Hematopoietic multipotent progenitor cell treated with erythropoietin and hydrocortisone succinate and interleukin-3 and kit ligand, for 15 days (in vitro differentiated cells): Measurements from ENCODE around the gene KCNH1.

Source experiments
- DNase-seq: peaks from one replicate; pipeline ENCODE4 v3.0.0-alpha.2; 2015; ENCODE audit warnings: low spot score

The KCNH1 gene

DNA sequence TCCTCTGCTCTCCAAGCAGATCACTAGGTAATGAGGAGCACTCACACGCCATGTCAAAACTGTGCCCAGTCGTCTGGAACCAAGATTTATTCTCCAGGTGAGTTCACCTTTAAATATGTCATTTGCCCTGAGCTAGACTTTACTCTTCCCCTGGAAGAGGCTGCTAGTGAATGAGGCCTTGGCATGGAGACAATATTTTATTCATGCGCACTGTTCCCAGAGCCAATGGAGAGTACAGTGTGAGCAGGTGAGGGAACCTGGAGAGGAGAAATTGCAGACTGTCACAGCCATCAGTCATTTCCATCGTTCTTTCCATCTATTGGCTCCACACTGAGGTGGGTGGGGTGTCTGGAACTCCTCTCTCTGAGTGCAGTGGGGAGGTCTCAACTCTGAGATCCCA, 333.6 kb downstream of the KCNH1 start:
- no peak for DNase-seq

DNA sequence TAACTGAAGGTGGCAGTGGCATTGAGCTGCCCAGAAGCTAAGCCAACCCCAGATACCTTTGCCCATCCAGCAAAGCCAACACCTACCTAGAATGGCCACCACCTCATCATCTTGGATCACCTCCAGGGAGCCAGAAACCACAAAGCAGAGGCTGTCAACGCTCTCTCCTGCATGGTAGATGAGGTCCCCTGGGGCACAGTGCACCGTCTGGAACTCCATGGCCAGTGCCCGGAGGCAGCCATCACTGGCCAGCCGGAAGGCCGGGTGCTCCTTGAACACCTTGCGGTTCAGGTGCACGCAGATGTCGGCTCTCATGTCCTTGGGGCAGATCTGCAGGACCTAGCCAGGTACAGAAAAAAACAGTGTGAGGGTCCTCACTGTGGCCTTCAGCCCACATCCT, 336.5 kb downstream of the KCNH1 start:
- no peak for DNase-seq

- DNase-seq, result no peak
Observed at GRCh38 chr1:210796421-210796820, 337.5 kb downstream of the KCNH1 start.

- DNase-seq, result no peak
Observed at GRCh38 chr1:210794445-210794844, 339.5 kb downstream of the KCNH1 start.

DNA sequence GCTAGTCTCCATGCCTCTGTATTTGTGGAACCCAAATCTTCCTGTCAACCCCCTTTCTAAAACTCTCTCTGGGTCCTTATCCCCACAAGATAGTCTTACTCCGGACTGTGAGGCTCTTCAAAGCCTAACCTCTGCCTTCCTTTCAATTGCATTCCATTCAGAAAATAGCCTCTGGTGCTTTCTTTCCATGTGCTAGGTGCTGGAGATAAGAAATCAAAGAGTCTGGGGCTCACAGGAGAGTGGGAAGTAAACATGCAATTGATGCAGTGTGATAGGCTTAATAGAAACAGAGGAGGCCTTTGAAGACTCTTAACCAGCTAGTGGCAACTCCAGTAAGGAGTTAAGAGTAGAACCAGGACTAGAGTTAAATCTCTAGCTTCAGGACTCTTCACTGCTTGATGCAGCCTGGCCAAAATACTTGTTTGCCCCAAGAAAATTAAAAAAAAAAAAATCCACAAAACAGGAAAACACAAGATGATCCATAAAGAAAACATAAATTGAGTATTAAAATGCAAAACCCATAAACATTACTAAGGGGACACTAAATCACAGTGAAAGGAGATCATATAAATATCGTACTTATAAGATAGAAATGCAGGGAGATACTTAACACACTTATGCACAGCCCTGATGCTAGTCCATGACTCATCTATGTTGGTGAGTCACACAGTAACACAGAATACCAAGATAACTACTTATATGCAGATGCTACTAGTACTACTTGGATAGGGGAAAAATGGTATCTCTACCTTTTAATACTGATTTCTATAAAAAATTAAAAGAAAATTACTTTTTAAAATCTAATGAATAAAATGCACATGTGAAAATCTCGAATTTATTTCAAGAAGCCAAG, 341.5 kb downstream of the KCNH1 start:
- DNase-seq, result no peak

- no peak for DNase-seq
Observed at GRCh38 chr1:210790196-210790595, 343.8 kb downstream of the KCNH1 start.

DNA sequence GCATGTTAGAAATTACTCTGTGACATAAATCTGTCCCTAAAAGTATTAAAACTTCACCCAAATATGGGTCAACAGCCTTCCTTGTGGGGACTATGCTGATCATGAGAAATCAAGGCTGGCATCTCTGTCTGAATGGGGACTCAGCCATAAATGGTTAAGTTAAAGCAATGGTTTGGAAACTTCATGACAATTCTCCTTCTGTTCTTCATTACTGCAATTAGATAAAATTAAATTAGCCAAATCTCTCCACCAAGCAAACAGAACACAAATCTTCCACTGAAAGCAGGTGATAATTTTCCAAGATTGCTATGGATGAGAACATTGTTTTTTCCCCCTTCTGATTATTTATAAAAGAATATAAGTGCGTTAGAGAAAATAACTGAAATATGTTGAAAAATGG, 346.1 kb downstream of the KCNH1 start:
- no peak for DNase-seq

GRCh38 chr1:210786546-210786945, 347.4 kb downstream of the KCNH1 start:
- no peak for DNase-seq

GRCh38 chr1:210783925-210784324, 350.0 kb downstream of the KCNH1 start:
- no peak for DNase-seq

- no peak for DNase-seq
Observed at GRCh38 chr1:210781652-210782051, 352.3 kb downstream of the KCNH1 start.

GRCh38 chr1:210779269-210779668, 354.7 kb downstream of the KCNH1 start:
- no peak for DNase-seq

DNA sequence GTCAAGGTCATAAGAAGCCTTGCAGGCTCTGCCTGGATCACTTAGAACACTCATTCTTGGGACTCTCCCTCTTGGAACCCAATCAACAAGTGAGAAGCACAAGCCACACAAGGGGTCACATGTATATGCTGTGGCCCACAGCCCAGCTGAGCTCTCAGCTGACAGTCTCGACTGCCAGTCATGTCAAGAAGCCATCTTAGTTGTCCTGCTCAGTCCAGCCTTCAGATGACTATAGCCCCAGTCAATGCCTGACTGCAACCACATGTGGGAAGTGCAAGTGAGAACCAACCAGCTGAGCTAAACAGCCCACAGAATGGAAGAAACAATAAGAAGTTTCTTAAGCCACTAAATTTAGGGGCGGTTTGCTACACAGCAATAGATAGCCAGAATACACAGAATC, 356.0 kb downstream of the KCNH1 start:
- no peak for DNase-seq

GRCh38 chr1:210776712-210777111, 357.2 kb downstream of the KCNH1 start:
- no peak for DNase-seq

- no peak for DNase-seq
Observed at GRCh38 chr1:210775289-210775688, 358.7 kb downstream of the KCNH1 start.

- no peak for DNase-seq
Observed at GRCh38 chr1:210773450-210773849, 360.5 kb downstream of the KCNH1 start.

DNA sequence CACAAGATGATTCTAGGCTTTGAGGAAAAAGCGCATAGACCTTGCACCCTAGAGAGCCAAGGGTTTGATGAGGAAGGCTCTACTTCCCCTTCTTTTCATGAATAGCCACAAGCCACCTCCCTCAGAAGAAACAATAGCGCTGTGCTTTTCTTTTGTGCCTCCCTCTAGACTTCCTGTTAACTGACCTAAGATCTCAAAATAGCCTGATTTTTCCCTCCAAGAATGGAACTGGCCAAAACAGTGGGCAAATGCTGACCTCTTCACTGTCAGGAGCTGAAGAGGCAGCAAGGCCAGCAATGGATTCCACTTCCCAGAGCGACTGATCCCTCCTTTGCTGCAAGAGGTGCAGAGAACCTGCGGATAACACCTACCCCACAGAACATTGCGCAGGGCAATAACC, 362.8 kb downstream of the KCNH1 start:
- DNase-seq, result no peak

DNA sequence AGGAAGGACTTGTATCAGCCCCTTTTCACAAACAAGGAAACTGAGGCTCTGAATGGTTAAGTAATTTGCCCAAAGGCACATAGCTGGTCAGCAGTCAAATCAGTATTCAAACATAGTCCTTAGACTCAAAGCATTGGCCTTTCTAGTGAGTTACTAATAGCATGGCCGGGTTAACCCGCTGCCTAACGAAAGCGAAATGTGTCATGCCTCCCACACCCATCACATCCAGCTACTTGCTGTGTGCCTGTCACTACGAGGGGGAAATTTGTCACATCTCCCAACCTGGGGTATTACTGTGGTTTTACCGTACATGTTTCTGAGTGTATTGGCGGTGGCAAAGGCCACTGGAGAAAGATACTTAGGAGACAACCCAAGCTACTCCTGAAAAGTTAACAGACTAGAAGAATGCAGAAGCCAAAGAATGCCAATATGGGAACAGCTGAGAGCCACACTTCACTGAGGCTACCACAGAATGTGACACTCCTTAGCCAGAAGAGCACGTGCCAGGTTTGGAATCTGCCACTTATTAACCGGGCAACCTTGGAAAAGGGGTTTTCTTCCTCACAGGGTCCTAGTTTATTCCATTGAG, 363.5 kb downstream of the KCNH1 start:
- DNase-seq, result no peak

GRCh38 chr1:210769473-210769872, 364.5 kb downstream of the KCNH1 start:
- no peak for DNase-seq

DNA sequence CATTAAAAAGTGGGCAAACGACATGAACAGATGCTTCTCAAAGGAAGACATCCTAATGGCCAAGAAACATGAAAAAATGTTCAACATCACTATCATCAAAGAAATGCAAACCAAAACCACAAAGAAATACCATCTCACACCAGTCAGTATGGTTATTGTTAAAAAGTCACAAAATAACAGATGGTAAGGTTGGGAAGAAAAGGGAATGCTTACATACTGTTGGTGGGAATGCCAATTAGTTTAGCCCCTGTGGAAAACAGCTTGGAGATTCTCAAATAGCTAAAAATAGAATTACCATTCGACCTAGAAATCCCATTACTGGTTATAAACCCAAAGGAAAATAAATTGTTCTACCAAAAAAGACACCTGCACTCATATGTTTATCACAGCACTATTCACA, 369.4 kb downstream of the KCNH1 start:
- no peak for DNase-seq

GRCh38 chr1:210758761-210759160, 375.2 kb downstream of the KCNH1 start:
- DNase-seq, result no peak

- DNase-seq, result no peak
Observed at GRCh38 chr1:210758261-210758660, 375.7 kb downstream of the KCNH1 start.

GRCh38 chr1:210757677-210758076, 376.3 kb downstream of the KCNH1 start:
- DNase-seq, result no peak

DNA sequence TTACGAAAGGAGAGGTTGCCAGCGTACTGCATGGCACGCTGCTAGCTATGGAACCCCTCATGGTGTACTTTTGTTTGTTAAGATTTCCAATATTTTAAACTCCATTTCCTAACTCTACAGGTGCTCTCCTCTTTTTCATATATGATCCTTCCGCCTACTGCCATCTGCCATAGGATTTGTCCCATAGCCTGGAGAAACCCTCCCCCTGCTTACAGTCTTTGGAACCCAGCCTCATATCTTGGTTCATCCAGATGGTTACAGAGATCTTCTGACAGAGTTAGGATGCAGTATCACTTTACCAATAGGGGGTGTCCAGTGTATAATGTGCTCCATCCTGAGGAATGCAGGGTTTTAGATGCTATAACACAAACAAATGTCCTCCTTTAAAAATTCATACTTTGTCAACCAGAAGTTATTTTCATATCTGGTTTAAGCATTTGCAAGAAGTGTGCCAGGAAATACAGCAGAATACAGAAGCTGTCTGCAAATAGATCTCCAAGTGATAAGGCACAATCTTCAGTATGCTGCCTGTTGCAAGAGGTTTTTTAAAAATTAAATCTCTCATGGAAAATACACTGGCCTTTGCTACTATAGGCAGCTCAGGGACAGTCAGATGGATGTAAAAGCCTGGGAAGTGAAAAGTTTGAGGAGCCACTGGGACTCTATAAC, 377.8 kb downstream of the KCNH1 start:
- DNase-seq, result no peak
